OCI-LY1 (cell line): ENCODE data around the gene TADA1.

Source experiments
- EZH2 ChIP-seq: fragments of 200-600 bp; sonication (generic), shearing (Covaris generic); IDR thresholded peaks from 2 replicates; pipeline ENCODE4 v1.8.0; 2017; ENCODE audit warnings: borderline replicate concordance, mixed run types, mild to moderate bottlenecking, antibody characterized with exemption, low read length, moderate library complexity, mixed read lengths
- TF ChIP-seq, protein P1 (sequence below): fragments of 200-600 bp; sonication (generic), shearing (Covaris generic); IDR thresholded peaks from 2 replicates; pipeline ENCODE4 v1.5.1; 2017; ENCODE audit warnings: mild to moderate bottlenecking, antibody characterized with exemption, low read length, moderate library complexity, mixed read lengths

DNA sequence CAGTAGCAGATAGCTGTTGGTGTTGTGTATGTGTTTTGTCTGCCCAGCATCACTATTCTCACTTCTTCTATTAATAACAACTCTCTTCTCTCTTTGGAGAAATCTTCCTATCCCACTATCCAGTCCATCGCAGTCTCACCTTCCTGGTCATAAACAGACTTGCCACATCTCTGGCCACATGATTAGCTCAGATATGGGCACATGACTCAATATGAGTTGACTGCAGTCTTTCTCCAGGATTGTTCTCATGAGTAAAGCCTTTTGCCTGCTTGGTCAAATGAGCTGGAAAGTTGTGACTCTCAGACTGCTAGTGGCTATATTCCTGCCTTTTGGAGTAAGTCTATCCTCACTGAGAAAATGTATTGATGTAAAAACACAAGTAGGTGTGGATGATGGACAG lies 32.9 kb upstream of the TADA1 start:
- TF ChIP-seq EZH2: no peak
- TF ChIP-seq, protein P1, sequence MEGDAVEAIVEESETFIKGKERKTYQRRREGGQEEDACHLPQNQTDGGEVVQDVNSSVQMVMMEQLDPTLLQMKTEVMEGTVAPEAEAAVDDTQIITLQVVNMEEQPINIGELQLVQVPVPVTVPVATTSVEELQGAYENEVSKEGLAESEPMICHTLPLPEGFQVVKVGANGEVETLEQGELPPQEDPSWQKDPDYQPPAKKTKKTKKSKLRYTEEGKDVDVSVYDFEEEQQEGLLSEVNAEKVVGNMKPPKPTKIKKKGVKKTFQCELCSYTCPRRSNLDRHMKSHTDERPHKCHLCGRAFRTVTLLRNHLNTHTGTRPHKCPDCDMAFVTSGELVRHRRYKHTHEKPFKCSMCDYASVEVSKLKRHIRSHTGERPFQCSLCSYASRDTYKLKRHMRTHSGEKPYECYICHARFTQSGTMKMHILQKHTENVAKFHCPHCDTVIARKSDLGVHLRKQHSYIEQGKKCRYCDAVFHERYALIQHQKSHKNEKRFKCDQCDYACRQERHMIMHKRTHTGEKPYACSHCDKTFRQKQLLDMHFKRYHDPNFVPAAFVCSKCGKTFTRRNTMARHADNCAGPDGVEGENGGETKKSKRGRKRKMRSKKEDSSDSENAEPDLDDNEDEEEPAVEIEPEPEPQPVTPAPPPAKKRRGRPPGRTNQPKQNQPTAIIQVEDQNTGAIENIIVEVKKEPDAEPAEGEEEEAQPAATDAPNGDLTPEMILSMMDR: no peak
